GM12878 (cell line): ENCODE data around the gene MGAT3. TPM values are rescaled to one million over a fixed set of nuclear protein-coding genes. Genes with fewer than 3 reads are reported as not detected.
A peak's percentile ranks its signal among the peaks of the same experiment; 100 is the strongest.

Experiments used
- ATAC-seq: fragments of 200-7000 bp; cut with Tn5 transposase; 3 replicates; pipeline ENCODE4 v1.9.1; 2020; ENCODE audit warnings: mild to moderate bottlenecking, moderate library complexity
- BruUV-seq: library from RNA; stranded (reverse); fragments of 400-500 nt; replicated peaks from 2 replicates; lab custom pipeline; 2021; lab: Mats Ljungman, UMichigan
- CTCF ChIA-PET: fragments of 300-600 bp; sonication (Branson Sonifier 250); formaldehyde crosslinking; extraction: SDS; loops from one replicate; lab custom pipeline; 2021; ENCODE audit warnings: inconsistent platforms; lab: Yijun Ruan, JAX
- POLR2A ChIA-PET: fragments of 350-600 bp; formaldehyde crosslinking; extraction: SDS; loops from one replicate; lab custom pipeline; 2021; ENCODE audit warnings: inconsistent platforms; lab: Charles Lee
- RAD21 ChIA-PET: fragments of 300-600 bp; sonication (Branson Sonifier 250); formaldehyde crosslinking; loops from one replicate; lab custom pipeline; 2023; ENCODE audit warnings: antibody characterized with exemption; ENCODE audit not compliant: unreplicated experiment; lab: Charles Lee
- SMC1A ChIA-PET: fragments of 300-600 bp; sonication (Branson Sonifier 250); formaldehyde crosslinking; loops from one replicate; lab custom pipeline; 2023; ENCODE audit not compliant: unreplicated experiment, uncharacterized antibody; lab: Charles Lee
- DNase-seq: peaks from one replicate; pipeline ENCODE4 v3.0.0-alpha.2; 2011; ENCODE audit warnings: low read depth, low spot score
- FAIRE-seq: peaks from 3 replicates; lab custom pipeline; 2011; peaks lifted over from hg19 to GRCh38; lab: Jason Lieb, UNC
- H2AFZ ChIP-seq: 2 replicates; pipeline ENCODE4 v1.6.0; 2011; ENCODE audit warnings: low read depth, low read length, control low read depth; ENCODE audit not compliant: control insufficient read depth
- H3K27ac ChIP-seq: 2 replicates; pipeline ENCODE4 v1.5.1; 2011; ENCODE audit warnings: control low read depth; ENCODE audit not compliant: control insufficient read depth, insufficient read depth
- H3K27me3 ChIP-seq, 2 experiments: replicated peaks in 1 of 2; 2 replicates each; pipeline versions ENCODE4 v1.6.0 to v1.6.1; 2011; ENCODE audit warnings: low read length in 1 of 2; ENCODE audit not compliant: control insufficient read depth in 2 of 2, insufficient read depth in 2 of 2
- H3K36me3 ChIP-seq, 2 experiments: 2 replicates each; pipeline ENCODE4 v1.5.1; 2011; ENCODE audit warnings: low read length in 1 of 2; ENCODE audit not compliant: control insufficient read depth in 2 of 2, insufficient read depth in 2 of 2
- H3K4me1 ChIP-seq: 2 replicates; pipeline ENCODE4 v1.6.1; 2011; ENCODE audit warnings: mild to moderate bottlenecking, low read length, moderate library complexity, mixed read lengths; ENCODE audit not compliant: control insufficient read depth, insufficient read depth
- H3K4me2 ChIP-seq: 2 replicates; pipeline ENCODE4 v1.6.0; 2011; ENCODE audit warnings: control low read depth; ENCODE audit not compliant: control insufficient read depth, insufficient read depth
- H3K4me3 ChIP-seq: fragments of 200-600 bp; sonication (generic); 2 replicates; pipeline ENCODE4 v1.5.1; 2016
- H3K79me2 ChIP-seq: 2 replicates; pipeline ENCODE4 v1.6.0; 2011; ENCODE audit warnings: low read length; ENCODE audit not compliant: control insufficient read depth, insufficient read depth
- H3K9ac ChIP-seq: 2 replicates; pipeline ENCODE4 v1.8.0; 2011; ENCODE audit warnings: low read length, control low read depth, mixed read lengths; ENCODE audit not compliant: control insufficient read depth, insufficient read depth
- H3K9me3 ChIP-seq: replicated peaks from 3 replicates; pipeline ENCODE4 v1.5.1; 2011; ENCODE audit warnings: mild to moderate bottlenecking, low read length; ENCODE audit not compliant: control insufficient read depth, insufficient read depth
- H4K20me1 ChIP-seq: 2 replicates; pipeline ENCODE4 v1.6.0; 2011; ENCODE audit not compliant: control insufficient read depth, insufficient read depth
- BHLHE40 ChIP-seq, 2 experiments: fragments of 450-650 bp in 1 of 2; IDR thresholded peaks; 2 replicates each; pipeline ENCODE4 v1.6.1; 2011 to 2017; ENCODE audit warnings: low read depth in 2 of 2, borderline replicate concordance in 1 of 2, improper control_type of control experiment in 1 of 2, low read length in 1 of 2, mild to moderate bottlenecking in 1 of 2
- CBX3 ChIP-seq: fragments of 200-600 bp; sonication (generic); IDR thresholded peaks from 2 replicates; pipeline ENCODE4 v1.6.1; 2016; ENCODE audit warnings: low read depth, borderline replicate concordance
- CTCF ChIP-seq, 3 experiments: IDR thresholded peaks in 2 of 3; conservative IDR thresholded peaks in 1 of 3; 2 replicates each; pipeline ENCODE4 v1.5.1; 2011; ENCODE audit warnings: low read depth in 3 of 3, low read length in 3 of 3, mild to moderate bottlenecking in 3 of 3, control low read depth in 2 of 3, moderate library complexity in 2 of 3, inconsistent platforms in 1 of 3, mixed read lengths in 1 of 3; ENCODE audit not compliant: control insufficient read depth in 2 of 3, insufficient read depth in 1 of 3; ENCODE audit errors: extremely low read depth in 1 of 3
- EED ChIP-seq: sonication (generic); IDR thresholded peaks from 2 replicates; pipeline ENCODE4 v1.6.1; 2016; ENCODE audit warnings: antibody characterized with exemption, low read depth
- IRF3 ChIP-seq: fragments of 450-650 bp; IDR thresholded peaks from 2 replicates; pipeline ENCODE4 v1.6.1; 2014; ENCODE audit warnings: mild to moderate bottlenecking
- MEF2B ChIP-seq: fragments of 450-650 bp; IDR thresholded peaks from 2 replicates; pipeline ENCODE4 v1.6.1; 2018; ENCODE audit warnings: mild to moderate bottlenecking, moderate library complexity; ENCODE audit not compliant: partially characterized antibody, poor library complexity, severe bottlenecking
- PBX3 ChIP-seq: IDR thresholded peaks from 2 replicates; pipeline ENCODE4 v1.6.1; 2011; ENCODE audit warnings: mild to moderate bottlenecking, low read depth, low read length, moderate library complexity; ENCODE audit not compliant: insufficient replicate concordance
- PKNOX1 ChIP-seq: fragments of 450-650 bp; IDR thresholded peaks from 2 replicates; pipeline ENCODE4 v1.6.1; 2016; ENCODE audit warnings: mild to moderate bottlenecking
- RB1 ChIP-seq: fragments of 450-650 bp; formaldehyde crosslinking; IDR thresholded peaks from 2 replicates; pipeline ENCODE4 v1.6.1; 2017; ENCODE audit warnings: mild to moderate bottlenecking, borderline replicate concordance
- TCF3 ChIP-seq: IDR thresholded peaks from 2 replicates; pipeline ENCODE4 v1.6.1; 2012; ENCODE audit warnings: low read depth, mild to moderate bottlenecking, low read length, borderline replicate concordance; ENCODE audit not compliant: insufficient read depth
- WGBS: methylation state at CpG from one replicate; pipeline ENCODE4 v1.1.6; 2016; ENCODE audit warnings: low lambda C conversion rate; ENCODE audit not compliant: insufficient replicate concordance, insufficient coverage; ENCODE audit errors: missing lambda C conversion rate; 5-methylcytosine and 5-hydroxymethylcytosine counted together
- in situ Hi-C: fragments of 300-500 bp; cut with MboI; formaldehyde crosslinking; loops from 9 replicates; pipeline ENCODE4 v1.14.3; 2018; ENCODE audit warnings: mixed read lengths
- intact Hi-C: fragments of 100-400 bp; cut with micrococcal nuclease; formaldehyde crosslinking; loops from one replicate; pipeline ENCODE4 v1.14.2; 2022; ENCODE audit not compliant: unreplicated experiment
- polyA plus RNA-seq, 11 experiments: library from polyadenylated mRNA; depleted of rRNA in 4 of 11; unstranded in 6 of 11; stranded (reverse) in 5 of 11; fragments of >200 nt; fragmentation: Nextera tagmentation in 4 of 11; fragmentation: Illumina TruSeq in 1 of 11; extraction: Ambion mirVana in 4 of 11; extraction: Trizol in 1 of 11; gene quantifications; 1 replicate in 1 of 11; 2 replicates in 10 of 11; pipeline versions ENCODE4 v1.2.1 to v1.2.3, GENCODE V29; 2011 to 2016; ENCODE audit warnings: inconsistent platforms in 2 of 11, missing spikeins in 2 of 11, low read depth in 1 of 11
- total RNA-seq, 4 experiments: library from RNA; depleted of rRNA in 3 of 4; stranded (reverse); fragments of >200 nt in 3 of 4; fragmentation: Illumina TruSeq in 1 of 4; extraction: Trizol in 1 of 4; gene quantifications; 2 replicates each; pipeline versions ENCODE4 v1.2.1 to v1.2.3, GENCODE V29; 2013 to 2021
- TF ChIP-seq, protein P1 (sequence below): fragments of 450-650 bp; conservative IDR thresholded peaks from 2 replicates; pipeline ENCODE4 v1.6.1; 2017; ENCODE audit warnings: mild to moderate bottlenecking, moderate library complexity

MGAT3 gene
- total and polyA plus RNA-seq, 10 of the 15 experiments (the other 5 are each of a cell fraction or from before 2014, with no cell fraction given): 0.32 to 40.2 (median 11.9) TPM

DNA sequence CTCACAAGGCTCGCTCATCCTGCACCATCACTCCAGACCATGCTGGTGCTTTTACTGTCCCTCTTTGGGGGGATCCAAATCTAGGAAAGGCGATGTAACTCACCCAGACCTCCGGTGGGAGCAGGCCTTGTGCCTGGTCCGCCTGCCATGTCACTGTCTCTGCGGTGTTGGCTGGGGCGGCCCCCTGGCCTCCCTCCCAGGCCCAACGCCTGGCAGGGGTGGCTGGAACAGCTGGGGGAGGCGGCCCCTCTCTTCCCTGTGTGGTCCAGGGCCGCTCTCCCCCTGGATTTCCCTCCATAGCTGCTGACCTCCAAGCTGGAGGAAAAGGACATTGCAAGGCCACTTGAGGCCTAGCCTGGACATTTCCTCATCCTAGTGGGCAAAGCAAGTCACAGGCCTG is 11.1 kb upstream of the MGAT3 start (continued):
- TF ChIP-seq IRF3: no peak
- TF ChIP-seq, protein P1, sequence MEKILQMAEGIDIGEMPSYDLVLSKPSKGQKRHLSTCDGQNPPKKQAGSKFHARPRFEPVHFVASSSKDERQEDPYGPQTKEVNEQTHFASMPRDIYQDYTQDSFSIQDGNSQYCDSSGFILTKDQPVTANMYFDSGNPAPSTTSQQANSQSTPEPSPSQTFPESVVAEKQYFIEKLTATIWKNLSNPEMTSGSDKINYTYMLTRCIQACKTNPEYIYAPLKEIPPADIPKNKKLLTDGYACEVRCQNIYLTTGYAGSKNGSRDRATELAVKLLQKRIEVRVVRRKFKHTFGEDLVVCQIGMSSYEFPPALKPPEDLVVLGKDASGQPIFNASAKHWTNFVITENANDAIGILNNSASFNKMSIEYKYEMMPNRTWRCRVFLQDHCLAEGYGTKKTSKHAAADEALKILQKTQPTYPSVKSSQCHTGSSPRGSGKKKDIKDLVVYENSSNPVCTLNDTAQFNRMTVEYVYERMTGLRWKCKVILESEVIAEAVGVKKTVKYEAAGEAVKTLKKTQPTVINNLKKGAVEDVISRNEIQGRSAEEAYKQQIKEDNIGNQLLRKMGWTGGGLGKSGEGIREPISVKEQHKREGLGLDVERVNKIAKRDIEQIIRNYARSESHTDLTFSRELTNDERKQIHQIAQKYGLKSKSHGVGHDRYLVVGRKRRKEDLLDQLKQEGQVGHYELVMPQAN: no peak

GRCh38 chr22:39446239-39446721 is 10.5 kb upstream of the MGAT3 start:
- FAIRE-seq (no peak), ATAC-seq (peak; percentile 67), DNase-seq (peak; percentile 59)
- CTCF ChIA-PET: interaction anchor here (1.1 to 5.8 kb wide), 9 partner anchors 9 to 81 kb away, joined by 3 to 27 read pairs (median 5); partner anchors contain the start of genes ATF4 and TAB1
- H4K20me1 ChIP-seq: no peaks in the 10 kb centered on the region
- intact Hi-C loops: loop anchor here (5.0 kb wide), 1 partner anchor 76 kb away; the partner anchor contains the start of gene ATF4
- no peaks in the 10 kb centered on the region for H3K27me3 ChIP-seq
- H3K79me2 ChIP-seq: peaks cover 38% of the 10 kb centered on the region
- H3K9ac ChIP-seq: peak overlapping the region; percentile 94
- under 1% methylated on average over 13 of the region's 13 CpGs for WGBS
- no TSS peak for BruUV-seq
- SMC1A ChIA-PET: interaction anchor here (0.7 to 5.9 kb wide), 11 partner anchors 9 to 127 kb away, joined by 3 to 50 read pairs (median 7); partner anchors contain the start of genes RPL3 and TAB1
- RAD21 ChIA-PET: interaction anchor here (1.1 to 6.9 kb wide), 12 partner anchors 8 to 193 kb away, joined by 3 to 57 read pairs (median 6); partner anchors contain the start of genes ATF4 and TAB1
- H3K4me3 ChIP-seq: 0 out of 2 replicates have a peak overlapping the region, but pooled peaks have one; percentile 94
- H3K4me2 ChIP-seq: peak overlapping the region; percentile 99
- no peaks in the 10 kb centered on the region for H3K9me3 ChIP-seq
- H3K27ac ChIP-seq: peak overlapping the region; percentile 92
- POLR2A ChIA-PET: interaction anchor here (0.6 to 4.7 kb wide), 14 partner anchors 8 to 297 kb away, joined by 3 to 38 read pairs (median 4); partner anchors contain the start of genes MIEF1 and RPL3
- peaks cover 84% of the 10 kb centered on the region for H3K4me1 ChIP-seq
- H2AFZ ChIP-seq: peak overlapping the region; percentile 54
- in situ Hi-C loops: no loop called here
- no peaks in the 10 kb centered on the region for H3K36me3 ChIP-seq
- TF ChIP-seq MEF2B (peak; percentile 51), PKNOX1 (peak; percentile 86), EED (peak; percentile 10; the same call in 1 of the 2 replicates), RB1 (peak; percentile 55; the same call in 1 of the 2 replicates), TCF3 (no peak), PBX3 (peak; percentile 57), BHLHE40 (IDR thresholded peaks at IDR 0.05; ENCODE audit: borderline replicate concordance in 1 of 2, low read depth in 2 of 2, low read length in 1 of 2) (peak in 1 of 2 experiments; percentile 23; a peak in 1 of 4 replicates), CTCF (IDR thresholded peaks at IDR 0.05 in 2 of 3, conservative IDR thresholded peaks at IDR 0.05 in 1 of 3; ENCODE audit: control insufficient read depth in 2 of 3, extremely low read depth in 1 of 3, insufficient read depth in 1 of 3, low read depth in 3 of 3, low read length in 3 of 3) (peak in 2 of 3 experiments; percentile 13 to 43; a peak in 2 of 6 replicates), CBX3 (no peak)
